HEK293T (cell line): Measurements from ENCODE around the gene GTF2I.

Source experiments
- ARNT ChIP-seq: fragments of 450-650 bp; IDR thresholded peaks from 2 replicates; pipeline ENCODE4 v1.6.1; 2017; ENCODE audit warnings: mild to moderate bottlenecking
- HDGF ChIP-seq: fragments of 450-650 bp; IDR thresholded peaks from 2 replicates; pipeline ENCODE4 v1.6.1; 2017; ENCODE audit warnings: antibody characterized with exemption, borderline replicate concordance
- L3MBTL2 ChIP-seq: fragments of 450-650 bp; conservative IDR thresholded peaks from 2 replicates; pipeline ENCODE4 v1.6.1; 2016; ENCODE audit warnings: mild to moderate bottlenecking
- LEF1 ChIP-seq: fragments of 450-650 bp; IDR thresholded peaks from 2 replicates; pipeline ENCODE4 v1.6.1; 2017; ENCODE audit warnings: mild to moderate bottlenecking, borderline replicate concordance
- SUZ12 ChIP-seq: fragments of 450-650 bp; IDR thresholded peaks from 2 replicates; pipeline ENCODE4 v1.6.1; 2016; ENCODE audit warnings: mild to moderate bottlenecking
- ZNF384 ChIP-seq: fragments of 450-650 bp; IDR thresholded peaks from 2 replicates; pipeline ENCODE4 v1.6.1; 2016

DNA sequence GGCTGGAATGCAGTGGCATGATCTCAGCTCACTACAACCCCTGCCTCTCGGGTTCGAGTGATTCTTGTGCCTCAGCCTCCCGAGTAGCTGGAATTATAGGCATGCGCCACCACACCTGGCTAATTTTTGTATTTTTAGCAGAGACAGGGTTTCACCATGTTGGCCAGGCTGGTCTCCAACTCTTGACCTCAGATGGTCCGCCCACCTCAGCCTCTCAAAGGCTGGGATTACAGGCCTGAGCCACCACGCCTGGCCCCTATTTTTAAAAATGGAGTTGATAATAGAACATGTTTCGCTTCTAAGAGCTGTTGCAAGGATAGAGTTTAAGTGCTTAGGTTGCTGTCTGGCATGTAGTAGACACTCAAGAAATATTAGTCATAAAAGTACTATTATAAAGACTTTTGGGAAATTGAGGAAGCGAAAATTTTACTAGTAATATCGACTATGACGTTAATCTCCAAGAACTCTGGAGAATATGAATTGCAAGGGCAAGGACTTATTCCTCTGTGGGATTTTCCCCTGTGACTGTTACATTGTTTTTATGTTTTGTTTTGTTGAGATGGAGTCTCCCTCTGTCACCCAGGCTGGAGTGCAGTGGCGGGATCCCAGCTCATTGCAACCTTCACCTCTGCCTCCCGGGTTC, 7.9 kb downstream of the GTF2I start:
- TF ChIP-seq SUZ12 (no peak), LEF1 (no peak), ARNT (no peak), HDGF (no peak), L3MBTL2 (no peak), ZNF384 (no peak)
